Vagina (tissue), 2 donors: ENCODE results near the gene LUZP1. TPM values are rescaled to one million over a fixed set of nuclear protein-coding genes. Genes with fewer than 3 reads are reported as not detected.

ENCODE experiments used
- DNase-seq, 2 donors: peaks; one replicate each; pipeline ENCODE4 v3.0.0-alpha.2; 2017; ENCODE audit errors: extremely low spot score in 2 of 2
- H3K27ac ChIP-seq: fragments of 200-600 bp; sonication (generic); one replicate; pipeline ENCODE4 v1.5.1; 2019
- H3K27me3 ChIP-seq: fragments of 200-600 bp; sonication (generic); one replicate; pipeline ENCODE4 v1.5.1; 2019
- H3K36me3 ChIP-seq, 2 donors: fragments of 200-600 bp; sonication (generic); one replicate each; pipeline ENCODE4 v1.5.1; 2017 to 2019
- H3K4me1 ChIP-seq: fragments of 200-600 bp; sonication (generic); one replicate; pipeline ENCODE4 v1.5.1; 2019
- H3K4me3 ChIP-seq, 2 donors: fragments of 200-600 bp; sonication (generic); 1 replicate in 1 of 2; 2 replicates in 1 of 2; pipeline ENCODE4 v1.5.1; 2016 to 2019
- H3K9me3 ChIP-seq: fragments of 200-600 bp; sonication (generic); one replicate; pipeline ENCODE4 v1.5.1; 2019
- CTCF ChIP-seq, 3 experiments: fragments of 450-650 bp in 2 of 3; fragments of 200-600 bp in 1 of 3; sonication (generic) in 1 of 3; IDR thresholded peaks; one replicate each; pipeline ENCODE4 v1.5.1; 2017 to 2019; ENCODE audit warnings: antibody characterized with exemption in 3 of 3, mild to moderate bottlenecking in 2 of 3, moderate library complexity in 2 of 3
- POLR2A ChIP-seq, 2 donors: fragments of 450-650 bp; IDR thresholded peaks; one replicate each; pipeline ENCODE4 v1.6.1; 2017; ENCODE audit warnings: antibody characterized with exemption in 2 of 2, mild to moderate bottlenecking in 2 of 2, moderate library complexity in 2 of 2
- POLR2AphosphoS5 ChIP-seq, 2 donors: sonication (generic); formaldehyde crosslinking; IDR thresholded peaks; one replicate each; pipeline ENCODE4 v1.9.0; 2017; ENCODE audit warnings: antibody characterized with exemption in 2 of 2, mild to moderate bottlenecking in 2 of 2, low read depth in 1 of 2; ENCODE audit not compliant: insufficient read depth in 1 of 2
- intact Hi-C: fragments of 100-400 bp; cut with DNase I; formaldehyde crosslinking; loops from one replicate; pipeline ENCODE4 v1.15.1; 2023
- total RNA-seq: library from RNA; depleted of rRNA; stranded (reverse); fragments of >200 nt; gene quantifications from one replicate; pipeline ENCODE4 v1.2.3, GENCODE V29; 2016

LUZP1 gene
- total RNA-seq, result 23.8 TPM

- H3K9me3 ChIP-seq, result no peaks in the 10 kb centered on the region
- peak within 1 kb of the TSS; percentile 90 to 94 for H3K4me3 ChIP-seq
- no peaks in the 10 kb centered on the region for H3K36me3 ChIP-seq
- intact Hi-C loops, result no loop called here
- TF ChIP-seq POLR2A (IDR thresholded peaks at IDR 0.05) (peak; percentile 44 to 96), CTCF (IDR thresholded peaks at IDR 0.05) (no peak), POLR2AphosphoS5 (IDR thresholded peaks at IDR 0.05; ENCODE audit: insufficient read depth in 1 of 2, low read depth in 1 of 2) (peak; percentile 81 to 95)
- peak within 1 kb of the TSS; percentile 94 for H3K27ac ChIP-seq
- DNase-seq, result no peak
- H3K27me3 ChIP-seq, result no peaks in the 10 kb centered on the region
- peaks cover 48% of the 10 kb centered on the region for H3K4me1 ChIP-seq
Measured at GRCh38 chr1:23168445-23169194, at the start of gene LUZP1. LUZP1 (minus strand) TSS chr1:23168856.

GRCh38 chr1:23217421-23218115, 48.9 kb upstream of the LUZP1 start, which contains the start of gene HTR1D:
HTR1D (minus strand) TSS chr1:23217502; CDS start chr1:23194219, 23,283 bp downstream.
- no peak for DNase-seq
- no peaks in the 10 kb centered on the region for H3K36me3 ChIP-seq
- H3K27ac ChIP-seq, result no peak within 1 kb of the TSS
- H3K9me3 ChIP-seq, result no peaks in the 10 kb centered on the region
- H3K4me1 ChIP-seq, result peaks cover 14% of the 10 kb centered on the region
- peak within 1 kb of the TSS; percentile 36 to 37 for H3K4me3 ChIP-seq
- intact Hi-C loops, result no loop called here
- TF ChIP-seq CTCF (IDR thresholded peaks at IDR 0.05), result no peak
- TF ChIP-seq POLR2A (IDR thresholded peaks at IDR 0.05), result no peak
- TF ChIP-seq POLR2AphosphoS5 (IDR thresholded peaks at IDR 0.05; ENCODE audit: insufficient read depth in 1 of 2, low read depth in 1 of 2), result no peak
- H3K27me3 ChIP-seq, result peaks cover 10% of the 10 kb centered on the region

- TF ChIP-seq POLR2A (IDR thresholded peaks at IDR 0.05) (no peak), CTCF (IDR thresholded peaks at IDR 0.05) (peak in 2 of 3 experiments; percentile 26 to 27)
- peaks cover 14% of the 10 kb centered on the region for H3K4me1 ChIP-seq
- no peak for DNase-seq
- no peaks in the 10 kb centered on the region for H3K36me3 ChIP-seq
- peaks cover 10% of the 10 kb centered on the region for H3K27me3 ChIP-seq
- peak overlapping the region; percentile 36 to 37 for H3K4me3 ChIP-seq
- no peak overlapping the region for H3K27ac ChIP-seq
- intact Hi-C loops, result no loop called here
- H3K9me3 ChIP-seq, result no peaks in the 10 kb centered on the region
Measured at GRCh38 chr1:23216771-23217420, 48.2 kb upstream of the LUZP1 start.

- H3K4me1 ChIP-seq, result peaks cover 14% of the 10 kb centered on the region
- no peaks in the 10 kb centered on the region for H3K36me3 ChIP-seq
- TF ChIP-seq CTCF (IDR thresholded peaks at IDR 0.05), result no peak
- H3K27me3 ChIP-seq, result peaks cover 10% of the 10 kb centered on the region
- no peak overlapping the region for H3K27ac ChIP-seq
- intact Hi-C loops, result no loop called here
- H3K9me3 ChIP-seq, result no peaks in the 10 kb centered on the region
- DNase-seq, result no peak
- H3K4me3 ChIP-seq, result no peak overlapping the region
Measured at GRCh38 chr1:23215751-23216449, 47.2 kb upstream of the LUZP1 start.
